ENCODE results near the gene REC8.
"Not testable (repeated sequence)": the region's sequence is repeated elsewhere in the genome, so short reads cannot be mapped to it uniquely, and the experiment has no call there.

Gene REC8

DNA sequence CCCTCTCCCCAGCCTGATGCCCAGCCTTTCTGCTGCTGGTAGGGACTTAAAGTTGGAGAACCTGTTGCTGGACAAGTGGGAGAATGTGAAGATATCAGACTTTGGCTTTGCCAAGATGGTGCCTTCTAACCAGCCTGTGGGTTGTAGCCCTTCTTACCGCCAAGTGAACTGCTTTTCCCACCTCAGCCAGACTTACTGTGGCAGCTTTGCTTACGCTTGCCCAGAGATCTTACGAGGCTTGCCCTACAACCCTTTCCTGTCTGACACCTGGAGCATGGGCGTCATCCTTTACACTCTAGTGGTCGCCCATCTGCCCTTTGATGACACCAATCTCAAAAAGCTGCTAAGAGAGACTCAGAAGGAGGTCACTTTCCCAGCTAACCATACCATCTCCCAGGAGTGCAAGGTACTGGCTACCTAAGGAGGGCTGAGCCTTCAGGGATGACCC, 35.2 kb downstream of the REC8 start:
- no peak for DNase-seq

- no peak for DNase-seq
Measured at GRCh38 chr14:24207625-24208024, 35.7 kb downstream of the REC8 start.

DNA sequence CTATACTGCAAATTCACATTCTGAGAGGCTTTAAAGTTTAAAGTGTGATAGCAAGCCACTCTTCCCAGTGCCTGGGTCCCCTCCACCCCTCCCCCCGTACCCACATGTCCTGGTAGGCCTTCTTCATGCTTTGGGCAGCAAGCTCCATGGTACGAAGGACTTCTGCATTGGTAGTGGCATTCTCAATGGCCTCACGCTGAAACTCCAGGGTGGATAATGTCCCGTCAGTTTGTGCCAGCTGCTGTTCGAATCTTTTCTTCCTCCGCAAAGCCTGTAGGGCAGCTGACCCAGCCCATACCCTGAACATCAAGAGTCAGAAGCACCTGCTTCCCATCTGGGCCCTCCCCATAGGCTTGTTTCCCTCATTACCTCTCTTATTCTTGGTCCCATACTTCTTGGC, 39.4 kb downstream of the REC8 start:
- no peak for DNase-seq

DNA sequence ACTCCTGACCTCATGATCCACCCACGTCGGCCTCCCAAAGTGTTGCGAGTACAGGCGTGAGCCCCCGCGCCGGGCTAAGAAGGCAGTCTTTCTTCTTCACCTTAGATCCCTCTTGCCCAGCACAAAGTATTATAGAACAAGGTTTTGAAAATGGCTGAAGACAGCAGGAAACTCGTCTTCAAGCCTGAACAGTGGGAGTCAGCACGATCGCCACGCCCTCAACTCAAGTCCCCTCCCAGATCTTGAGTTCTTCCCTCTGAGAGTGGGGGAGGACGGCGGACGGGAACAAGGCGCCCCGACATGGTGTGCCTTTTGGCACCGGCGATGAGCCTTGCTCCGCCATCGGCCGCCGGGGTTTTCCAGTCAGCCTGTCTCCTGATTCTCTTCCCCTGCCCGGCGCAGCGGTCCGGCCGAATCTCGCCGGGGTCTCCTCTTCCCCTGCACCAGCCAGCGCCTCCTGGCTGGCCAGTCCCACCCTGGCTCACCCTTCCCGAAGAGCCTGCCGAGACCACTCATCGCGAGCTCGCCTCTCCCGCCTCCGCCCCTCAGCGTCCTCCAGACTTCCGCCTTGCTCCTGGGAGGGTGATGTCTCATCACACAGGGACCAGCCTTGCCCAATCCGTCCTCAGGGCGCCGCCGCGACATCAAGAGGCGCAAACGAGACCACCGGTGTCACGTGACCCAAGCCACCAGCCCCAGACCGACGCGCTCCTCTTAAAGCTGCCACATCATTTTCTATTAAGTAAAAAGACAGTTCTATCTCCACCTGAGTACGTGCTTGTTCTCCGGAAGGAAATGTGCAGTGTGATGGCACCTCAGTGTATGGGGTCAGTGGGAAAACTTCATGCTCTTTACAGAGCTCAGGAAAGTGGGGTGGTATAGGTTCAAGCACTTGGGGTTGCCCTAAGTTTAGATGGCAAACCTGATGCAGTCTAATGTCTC, 41.3 kb downstream of the REC8 start, which contains the start of gene CHMP4A:
CHMP4A (minus strand) TSS at position 565 of the 942 bp plus-strand sequence; CDS start at position 516, 49 bp downstream.
- peak; percentile 96 for DNase-seq

DNA sequence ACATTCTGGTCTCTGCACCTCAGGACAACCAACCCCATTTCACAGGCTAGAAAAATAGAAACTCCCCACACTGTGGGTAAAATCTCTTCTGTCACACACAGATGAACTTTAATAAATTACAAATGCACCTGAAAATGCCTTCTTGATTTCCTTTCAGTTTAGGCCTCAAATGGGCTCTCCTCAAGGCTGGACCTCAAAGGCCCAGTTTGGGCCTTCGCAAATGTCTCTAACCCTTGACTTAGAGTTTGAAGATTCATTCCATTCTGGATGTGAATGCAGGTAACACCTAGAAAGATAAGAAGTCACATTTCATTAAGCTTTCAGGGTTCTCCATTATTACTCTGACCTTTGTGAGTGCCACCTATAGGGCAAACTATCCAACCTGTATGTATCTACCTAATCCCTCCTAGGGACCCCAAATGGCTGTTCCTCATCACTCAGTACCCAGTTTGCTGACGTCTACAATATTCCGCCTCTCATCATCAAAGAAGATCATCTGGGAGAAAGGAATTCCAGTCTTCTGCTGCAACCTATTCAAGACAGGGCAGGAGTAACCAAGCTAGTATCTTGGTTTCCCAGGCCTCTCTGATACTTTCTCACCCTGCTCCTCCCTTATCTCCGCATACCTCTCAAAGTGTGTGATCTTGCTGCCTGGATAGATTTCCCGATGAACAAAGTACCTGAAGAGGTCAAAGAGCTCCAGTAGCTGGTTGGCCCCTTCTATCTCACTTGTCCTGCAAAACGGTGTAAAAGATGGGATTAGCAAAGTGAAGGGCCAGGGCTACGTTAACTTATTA, 42.2 kb downstream of the REC8 start:
- no peak for DNase-seq

- DNase-seq = peak; percentile 91
Measured at GRCh38 chr14:24215495-24216344, 43.8 kb downstream of the REC8 start, which contains the start of gene MDP1. MDP1 (minus strand) TSS chr14:24216066; CDS start chr14:24215955, 111 bp downstream.

DNA sequence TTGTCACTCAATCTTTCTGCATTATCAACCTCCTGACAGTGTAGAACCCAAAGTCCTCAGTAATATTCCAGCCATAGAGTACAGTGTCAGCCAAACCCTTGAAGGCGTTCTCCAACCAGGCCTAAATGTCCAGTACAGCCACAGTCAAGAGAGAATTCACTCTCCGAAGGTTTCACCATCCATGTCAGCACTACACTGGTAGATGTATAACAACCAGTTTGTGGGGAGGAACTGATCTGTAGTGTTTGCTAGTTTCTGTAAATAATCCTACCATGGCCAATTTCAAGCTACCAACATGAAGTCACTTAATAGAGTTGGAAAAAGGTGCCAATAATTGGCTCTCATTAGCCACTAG, 44.4 kb downstream of the REC8 start:
- no peak for DNase-seq

DNA sequence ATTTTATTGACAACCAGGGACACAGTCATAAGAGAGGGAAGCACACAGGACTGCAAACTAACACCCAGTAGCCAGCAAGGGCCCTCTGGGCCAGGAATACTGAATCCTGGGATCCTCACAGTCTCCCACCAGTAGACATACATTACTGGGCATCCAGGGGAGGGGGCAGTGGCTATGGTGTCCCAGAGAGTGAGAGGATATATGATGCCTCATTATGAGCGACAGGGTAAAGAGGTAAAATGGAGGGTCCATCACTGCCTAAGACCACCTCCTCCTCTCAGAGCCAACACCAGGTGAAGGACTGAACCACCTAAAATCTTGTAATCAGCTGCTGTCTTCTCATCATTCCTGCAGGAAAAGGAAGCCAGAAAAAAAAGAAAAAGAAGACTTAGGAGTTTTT, 45.0 kb downstream of the REC8 start:
- not testable (repeated sequence) for DNase-seq

GRCh38 chr14:24219080-24219479, 47.2 kb downstream of the REC8 start:
- DNase-seq = no peak

GRCh38 chr14:24219521-24219920, 47.6 kb downstream of the REC8 start:
- DNase-seq = no peak

GRCh38 chr14:24222987-24223386, 51.1 kb downstream of the REC8 start:
- not testable (repeated sequence) for DNase-seq

GRCh38 chr14:24224618-24225071, 52.8 kb downstream of the REC8 start:
- no peak for DNase-seq

DNA sequence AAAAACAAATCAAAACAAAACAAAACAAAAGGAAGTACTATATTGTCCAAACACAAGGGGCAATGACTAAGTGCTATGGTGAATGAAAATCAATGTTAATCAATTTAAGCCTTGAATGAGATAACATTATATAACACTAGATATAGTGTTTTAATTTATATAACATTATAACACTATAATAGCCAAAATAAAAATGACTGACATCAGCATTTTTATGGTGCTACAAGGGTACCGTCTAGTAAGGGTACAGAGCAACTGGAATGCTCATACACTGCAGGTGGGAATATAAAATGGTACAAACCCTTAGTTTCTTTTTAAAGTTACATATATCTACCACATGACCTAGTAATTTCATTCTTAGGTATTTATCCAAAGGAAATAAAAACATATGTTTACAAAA, 54.6 kb downstream of the REC8 start:
- DNase-seq = no peak

GRCh38 chr14:24228902-24229301, 57.0 kb downstream of the REC8 start:
- no peak for DNase-seq

Measured in activated CD8-positive, alpha-beta memory T cell treated with anti-CD3 and anti-CD28 coated beads for 24 hours (primary cell).